Large intestine (tissue), 3 donors: ENCODE data around the gene EDAR. TPM values are rescaled to one million over a fixed set of nuclear protein-coding genes. Genes with fewer than 3 reads are reported as not detected.

Experiments
- DNase-seq, 2 donors: peaks; one replicate each; pipeline versions ENCODE4 v3.0.0 to v3.0.0-alpha.2; 2013
- H3K27ac ChIP-seq: one replicate; pipeline ENCODE4 v1.5.1; 2013; ENCODE audit warnings: low read length
- H3K27me3 ChIP-seq: 2 replicates; pipeline ENCODE4 v1.6.1; 2013; ENCODE audit warnings: low read length; ENCODE audit not compliant: control insufficient read depth, insufficient read depth
- H3K36me3 ChIP-seq: 2 replicates; pipeline ENCODE4 v1.6.1; 2013; ENCODE audit warnings: low read length; ENCODE audit not compliant: control insufficient read depth, insufficient read depth
- H3K4me1 ChIP-seq: one replicate; pipeline ENCODE4 v1.6.1; 2013; ENCODE audit warnings: low read length; ENCODE audit not compliant: control insufficient read depth, insufficient read depth
- H3K4me3 ChIP-seq: one replicate; pipeline ENCODE4 v1.5.1; 2013; ENCODE audit warnings: low read length
- H3K9me3 ChIP-seq: one replicate; pipeline ENCODE4 v1.6.1; 2013; ENCODE audit warnings: mild to moderate bottlenecking, low read depth, low read length, moderate library complexity; ENCODE audit not compliant: control insufficient read depth
- WGBS: methylation state at CpG from one replicate; pipeline ENCODE4 v1.1.5; 2013; ENCODE audit warnings: low lambda C conversion rate; ENCODE audit not compliant: insufficient coverage; 5-methylcytosine and 5-hydroxymethylcytosine counted together
- polyA plus RNA-seq: library from polyadenylated mRNA; unstranded; fragments of 120-200 nt; gene quantifications from one replicate; pipeline ENCODE4 v1.2.1, GENCODE V29; 2013

EDAR gene
- polyA plus RNA-seq, 1 donor: 2.0 TPM

DNA sequence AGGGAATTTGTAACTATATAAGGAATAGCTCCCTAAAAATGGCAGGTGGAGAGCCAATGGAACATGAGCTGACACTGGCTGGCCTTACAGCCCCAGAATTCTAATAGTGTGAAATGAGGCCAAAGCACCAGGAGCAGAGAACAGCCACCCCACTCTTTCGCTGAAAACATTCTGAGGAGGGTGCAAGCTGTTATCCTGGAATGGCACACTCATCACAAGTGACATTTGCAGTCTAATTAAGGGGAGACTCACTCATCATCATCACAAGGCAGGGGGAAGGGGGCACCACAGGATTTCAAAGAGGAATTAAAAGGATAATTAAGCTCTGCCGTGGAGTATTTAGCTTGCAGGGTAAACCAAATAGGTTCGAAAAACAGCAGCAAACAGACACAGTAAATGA, 94.3 kb downstream of the EDAR start:
- H3K9me3 ChIP-seq: peaks cover 12% of the 10 kb centered on the region
- H3K4me1 ChIP-seq: no peaks in the 10 kb centered on the region
- WGBS: no CpG with 5 or more reads among the region's 3 CpGs
- no peak overlapping the region for H3K4me3 ChIP-seq
- H3K27me3 ChIP-seq: no peaks in the 10 kb centered on the region
- no peak for DNase-seq
- H3K27ac ChIP-seq: no peak overlapping the region
- no peaks in the 10 kb centered on the region for H3K36me3 ChIP-seq

DNA sequence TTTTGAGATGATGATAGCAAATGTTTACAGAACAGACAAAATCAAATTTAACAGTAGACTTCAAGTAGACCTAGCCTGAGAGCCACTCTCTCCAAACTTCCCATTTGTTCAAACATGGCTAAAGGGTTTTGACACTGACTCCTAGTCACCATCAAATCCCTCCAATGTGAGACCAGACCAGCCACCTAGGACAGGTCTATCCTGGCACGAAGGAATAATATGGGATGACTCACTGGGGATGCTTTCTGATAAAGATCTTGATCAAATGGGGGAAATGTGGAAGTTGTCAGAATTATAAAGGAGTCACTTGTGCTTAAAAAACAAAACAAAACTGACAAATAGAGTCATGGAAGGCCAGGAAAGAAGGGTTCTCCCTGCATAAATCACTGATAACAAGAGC, 95.7 kb downstream of the EDAR start:
- Histone ChIP-seq H3K4me1 (no peaks in the 10 kb centered on the region), H3K9me3 (peaks cover 17% of the 10 kb centered on the region), H3K27me3 (no peaks in the 10 kb centered on the region), H3K4me3 (no peak overlapping the region), H3K27ac (no peak overlapping the region), H3K36me3 (no peaks in the 10 kb centered on the region)
- WGBS: no CpG with 5 or more reads among the region's 1 CpG
- no peak for DNase-seq

GRCh38 chr2:108889907-108890306, 99.1 kb downstream of the EDAR start:
- H3K9me3 ChIP-seq: peaks cover 17% of the 10 kb centered on the region
- 86% methylated on average over 1 of the region's 1 CpG for WGBS
- no peaks in the 10 kb centered on the region for H3K4me1 ChIP-seq
- no peak for DNase-seq
- H3K4me3 ChIP-seq: no peak overlapping the region
- H3K27me3 ChIP-seq: no peaks in the 10 kb centered on the region
- H3K27ac ChIP-seq: no peak overlapping the region
- H3K36me3 ChIP-seq: no peaks in the 10 kb centered on the region

DNA sequence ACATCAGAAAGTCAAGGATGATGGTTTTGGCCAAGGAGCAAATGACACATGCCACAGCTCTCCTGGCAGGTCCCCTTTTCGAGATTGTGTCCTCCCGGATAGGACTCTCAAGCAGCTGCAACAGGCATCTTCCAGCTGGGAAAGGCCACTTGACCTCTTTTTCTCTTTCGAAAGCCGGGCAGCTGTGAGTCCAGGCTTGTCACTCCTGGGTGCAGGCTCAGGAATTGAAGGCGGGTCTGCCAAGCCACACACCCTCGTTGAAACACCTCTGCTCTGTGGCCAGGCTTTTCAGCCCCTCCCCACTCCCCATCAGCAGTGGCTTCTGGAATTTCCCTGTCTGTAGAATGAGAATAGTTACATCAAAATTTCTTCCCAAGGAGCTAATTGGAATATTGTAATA, 104.4 kb downstream of the EDAR start:
- no peaks in the 10 kb centered on the region for H3K4me1 ChIP-seq
- H3K36me3 ChIP-seq: no peaks in the 10 kb centered on the region
- H3K27me3 ChIP-seq: no peaks in the 10 kb centered on the region
- no peak overlapping the region for H3K4me3 ChIP-seq
- peaks cover 4% of the 10 kb centered on the region for H3K9me3 ChIP-seq
- WGBS: no CpG with 5 or more reads among the region's 6 CpGs
- DNase-seq: no peak
- no peak overlapping the region for H3K27ac ChIP-seq

- Histone ChIP-seq H3K4me1 (no peaks in the 10 kb centered on the region), H3K27me3 (no peaks in the 10 kb centered on the region), H3K36me3 (no peaks in the 10 kb centered on the region), H3K4me3 (no peak overlapping the region), H3K27ac (no peak overlapping the region), H3K9me3 (no peaks in the 10 kb centered on the region)
- WGBS: no CpG with 5 or more reads among the region's 2 CpGs
- DNase-seq: no peak
Measured at GRCh38 chr2:108878276-108878675, 110.7 kb downstream of the EDAR start.

DNA sequence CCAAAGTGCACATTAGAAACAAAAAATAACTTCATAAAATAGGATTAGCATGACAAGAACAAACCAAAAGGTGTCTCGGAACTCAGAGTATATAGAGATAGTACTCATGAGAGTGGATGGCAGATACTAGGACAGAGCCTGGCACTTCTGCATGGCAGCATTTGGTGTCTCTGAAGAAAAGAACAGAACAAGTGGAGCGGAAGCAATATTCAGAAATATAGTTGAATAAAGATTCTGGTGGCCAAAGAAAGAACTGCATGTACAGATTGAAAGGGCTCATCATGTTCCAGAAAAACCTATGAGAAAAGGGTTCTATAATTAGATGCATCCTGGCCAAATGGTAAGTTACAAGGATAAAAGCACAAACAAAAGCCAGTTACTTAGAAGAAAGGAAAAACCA, 111.5 kb downstream of the EDAR start:
- no peak overlapping the region for H3K4me3 ChIP-seq
- no peaks in the 10 kb centered on the region for H3K27me3 ChIP-seq
- no peaks in the 10 kb centered on the region for H3K4me1 ChIP-seq
- no peaks in the 10 kb centered on the region for H3K36me3 ChIP-seq
- H3K9me3 ChIP-seq: no peaks in the 10 kb centered on the region
- WGBS: 100% methylated on average over 2 of the region's 2 CpGs
- no peak overlapping the region for H3K27ac ChIP-seq
- DNase-seq: no peak

DNA sequence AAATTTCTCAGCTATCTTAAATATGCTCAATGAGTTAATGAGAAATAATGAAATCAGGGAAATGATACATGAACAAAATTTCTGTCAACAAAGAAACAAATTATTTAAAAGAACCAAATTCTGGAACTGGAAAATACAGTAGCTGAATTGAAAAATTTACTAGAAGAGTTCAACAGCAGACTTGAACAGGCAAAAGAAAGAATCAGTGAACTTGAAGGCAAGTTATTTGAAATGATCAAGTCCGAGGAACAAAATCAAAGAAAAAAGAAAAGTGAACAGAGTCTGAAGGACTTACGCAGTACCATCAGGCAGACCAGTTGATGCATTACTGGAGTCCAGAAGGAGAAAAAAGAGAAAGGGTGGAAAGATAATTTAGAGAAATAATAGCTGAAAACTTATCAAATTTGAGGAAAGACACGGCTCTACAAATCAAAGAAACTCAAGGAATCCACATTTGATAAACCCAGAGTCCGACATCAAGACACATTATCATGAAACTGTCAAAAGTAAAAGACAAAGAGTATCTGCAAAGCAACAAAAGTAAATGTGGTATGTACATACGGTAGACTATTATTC, 118.9 kb downstream of the EDAR start:
- Histone ChIP-seq H3K4me1 (no peaks in the 10 kb centered on the region), H3K27me3 (no peaks in the 10 kb centered on the region), H3K9me3 (peaks cover 12% of the 10 kb centered on the region), H3K4me3 (no peak overlapping the region), H3K27ac (no peak overlapping the region), H3K36me3 (peaks cover 3% of the 10 kb centered on the region)
- WGBS: 98% methylated on average over 5 of the region's 5 CpGs
- no peak for DNase-seq

DNA sequence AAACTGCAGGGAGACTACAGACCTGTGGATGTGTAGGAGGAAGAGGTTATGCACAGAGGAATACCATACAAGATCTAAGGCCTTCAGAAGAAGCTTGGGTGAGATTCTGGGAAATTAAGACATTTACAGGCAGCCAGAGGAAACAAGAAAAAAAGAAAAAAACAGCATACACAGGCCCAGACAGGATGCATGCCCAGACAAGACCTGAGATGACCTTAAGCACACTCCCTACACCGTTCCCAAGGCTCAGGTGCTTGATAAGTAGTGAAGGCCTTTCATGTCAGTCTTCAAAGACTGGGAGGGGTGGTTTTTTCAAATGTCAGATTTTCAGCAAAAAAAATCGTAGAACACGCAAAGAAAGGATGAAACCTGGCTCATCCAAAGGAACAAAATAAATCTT, 119.5 kb downstream of the EDAR start:
- Histone ChIP-seq H3K9me3 (peaks cover 12% of the 10 kb centered on the region), H3K4me1 (no peaks in the 10 kb centered on the region), H3K27ac (no peak overlapping the region), H3K27me3 (no peaks in the 10 kb centered on the region), H3K36me3 (peaks cover 3% of the 10 kb centered on the region), H3K4me3 (no peak overlapping the region)
- WGBS: 93% methylated on average over 3 of the region's 3 CpGs
- DNase-seq: no peak

GRCh38 chr2:108868911-108869310, 120.1 kb downstream of the EDAR start:
- DNase-seq: no peak
- peaks cover 3% of the 10 kb centered on the region for H3K36me3 ChIP-seq
- H3K4me1 ChIP-seq: no peaks in the 10 kb centered on the region
- no peak overlapping the region for H3K4me3 ChIP-seq
- WGBS: 100% methylated on average over 1 of the region's 1 CpG
- H3K9me3 ChIP-seq: peaks cover 12% of the 10 kb centered on the region
- H3K27me3 ChIP-seq: no peaks in the 10 kb centered on the region
- H3K27ac ChIP-seq: no peak overlapping the region

DNA sequence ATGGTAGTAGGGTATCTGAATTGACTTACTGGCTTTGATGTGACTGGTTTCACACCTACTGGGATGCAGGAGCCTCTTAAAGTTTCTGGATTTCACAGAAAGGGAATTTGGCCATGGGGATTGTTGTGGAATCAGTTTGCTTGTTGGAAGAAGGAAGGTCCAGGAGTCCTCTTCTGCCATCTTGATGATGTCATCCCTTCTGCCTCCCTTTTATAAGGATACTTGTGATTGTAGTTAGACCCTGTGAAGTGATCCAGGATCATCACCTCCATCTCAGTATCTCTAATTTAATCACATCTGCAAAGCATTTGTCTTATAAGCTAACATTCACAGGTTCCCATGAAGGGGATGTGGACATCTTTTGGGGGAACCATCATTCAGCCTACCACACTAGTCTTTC, 123.0 kb downstream of the EDAR start:
- no peaks in the 10 kb centered on the region for H3K4me1 ChIP-seq
- H3K36me3 ChIP-seq: peaks cover 3% of the 10 kb centered on the region
- no peaks in the 10 kb centered on the region for H3K27me3 ChIP-seq
- no peak overlapping the region for H3K4me3 ChIP-seq
- no peak for DNase-seq
- H3K9me3 ChIP-seq: peaks cover 9% of the 10 kb centered on the region
- H3K27ac ChIP-seq: no peak overlapping the region

- WGBS: 100% methylated on average over 2 of the region's 3 CpGs
Measured at GRCh38 chr2:108858894-108859293, 130.1 kb downstream of the EDAR start.

More at GRCh38 chr2:108858894-108859293, 130.1 kb downstream of the EDAR start:
- Histone ChIP-seq H3K9me3 (no peaks in the 10 kb centered on the region), H3K4me3 (no peak overlapping the region), H3K4me1 (no peaks in the 10 kb centered on the region), H3K27me3 (no peaks in the 10 kb centered on the region), H3K27ac (no peak overlapping the region), H3K36me3 (no peaks in the 10 kb centered on the region)
- DNase-seq: no peak
